Measurements from ENCODE around the gene UBALD2. TPM values are rescaled to one million over a fixed set of nuclear protein-coding genes. Genes with fewer than 3 reads are reported as not detected.
A peak's percentile ranks its signal among the peaks of the same experiment; 100 is the strongest.

The UBALD2 gene
- total RNA-seq, 4 donors from 2014 or later = 21.3 to 50.9 (median 28.6) TPM

- TF ChIP-seq CTCF (IDR thresholded peaks at IDR 0.05) = no peak
- no peak for TF ChIP-seq POLR2A (IDR thresholded peaks at IDR 0.05)
- DNase-seq (ENCODE audit: low spot score in 2 of 2) = no peak
- intact Hi-C loops (cut with DNase I; ENCODE audit: low total_unique reads) = no loop called here
- H3K4me3 ChIP-seq (ENCODE audit: low read depth, poor library complexity, severe bottlenecking) = no peak overlapping the region
- WGBS, 2 donors = 43 to 60% methylated on average over 11 of the region's 11 CpGs
Observed at GRCh38 chr17:76238847-76239537, 26.2 kb upstream of the UBALD2 start.

- no peak for TF ChIP-seq CTCF (IDR thresholded peaks at IDR 0.05)
- no peak for TF ChIP-seq POLR2A (IDR thresholded peaks at IDR 0.05)
- no peak overlapping the region for H3K4me3 ChIP-seq (ENCODE audit: low read depth, poor library complexity, severe bottlenecking)
- intact Hi-C loops (cut with DNase I; ENCODE audit: low total_unique reads) = no loop called here
- WGBS, 2 donors = 4 to 7% methylated on average over 13 to 16 of the region's 75 CpGs
- peak in 1 of 2 donors; percentile 83 for DNase-seq (ENCODE audit: low spot score in 2 of 2)
Observed at GRCh38 chr17:76239538-76240274, 25.4 kb upstream of the UBALD2 start.

GRCh38 chr17:76240461-76241203 is 24.5 kb upstream of the UBALD2 start, which contains the start of gene RNF157:
RNF157 (minus strand) TSS chr17:76240493; CDS start chr17:76240240, 253 bp downstream.
- peak within 1 kb of the TSS; percentile 40 for H3K4me3 ChIP-seq (ENCODE audit: low read depth, poor library complexity, severe bottlenecking)
- TF ChIP-seq POLR2A (IDR thresholded peaks at IDR 0.05) = no peak
- no peak for TF ChIP-seq CTCF (IDR thresholded peaks at IDR 0.05)
- DNase-seq (ENCODE audit: low spot score in 2 of 2) = peak in 1 of 2 donors; percentile 87
- intact Hi-C loops (cut with DNase I; ENCODE audit: low total_unique reads) = no loop called here
- WGBS, 2 donors = 0% methylated on average over 7 to 23 of the region's 102 CpGs

GRCh38 chr17:76241204-76241538 is 24.0 kb upstream of the UBALD2 start:
- intact Hi-C loops (cut with DNase I; ENCODE audit: low total_unique reads) = no loop called here
- peak in 1 of 2 donors; percentile 87 for DNase-seq (ENCODE audit: low spot score in 2 of 2)
- TF ChIP-seq CTCF (IDR thresholded peaks at IDR 0.05) (no peak), POLR2A (IDR thresholded peaks at IDR 0.05) (no peak)
- 13 to 20% methylated on average over 12 of the region's 12 CpGs for WGBS, 2 donors
- H3K4me3 ChIP-seq (ENCODE audit: low read depth, poor library complexity, severe bottlenecking) = peak overlapping the region; percentile 40

GRCh38 chr17:76241691-76242255 is 23.4 kb upstream of the UBALD2 start:
- H3K4me3 ChIP-seq (ENCODE audit: low read depth, poor library complexity, severe bottlenecking) = no peak overlapping the region
- no peak for TF ChIP-seq CTCF (IDR thresholded peaks at IDR 0.05)
- no peak for TF ChIP-seq POLR2A (IDR thresholded peaks at IDR 0.05)
- intact Hi-C loops (cut with DNase I; ENCODE audit: low total_unique reads) = no loop called here
- DNase-seq (ENCODE audit: low spot score in 2 of 2) = peak in 1 of 2 donors; percentile 82
- WGBS, 2 donors = 93 to 94% methylated on average over 15 of the region's 15 CpGs
